ENCODE data around the gene TOM1L2.

Gene TOM1L2

DNA sequence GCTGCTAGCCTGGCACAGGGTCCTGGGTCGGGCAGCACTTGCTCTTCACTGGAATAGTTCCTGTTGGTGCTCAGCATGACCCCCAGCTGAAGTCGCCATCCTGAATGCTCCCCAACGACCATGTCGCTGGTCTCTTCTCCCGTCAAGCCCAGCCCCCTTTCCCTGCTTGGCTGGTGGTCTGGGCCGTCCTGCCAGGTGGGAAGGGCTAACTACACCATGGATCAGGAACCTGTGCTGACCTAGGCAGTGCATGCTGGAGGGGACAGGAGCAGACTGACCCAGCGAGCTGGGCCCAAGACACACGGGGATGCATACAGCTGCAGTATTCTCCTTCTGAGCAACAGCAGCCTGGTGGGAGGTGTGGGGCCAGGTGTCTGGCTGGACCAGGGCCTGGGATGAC lies 126.2 kb downstream of the TOM1L2 start:
- no peak for ATAC-seq (ENCODE audit: insufficient read depth, low read depth)
- Histone ChIP-seq H3K27me3 (ENCODE audit: insufficient read depth, low read length, poor library complexity) (no peaks in the 10 kb centered on the region), H3K4me1 (ENCODE audit: insufficient read depth, low read length) (peaks cover 28% of the 10 kb centered on the region), H3K79me2 (ENCODE audit: insufficient read depth, low read length) (no peaks in the 10 kb centered on the region), H2AFZ (ENCODE audit: low read depth, low read length) (no peak overlapping the region), H3K9me3 (ENCODE audit: insufficient read depth, low read length, severe bottlenecking) (no peaks in the 10 kb centered on the region), H4K20me1 (ENCODE audit: insufficient read depth, low read length) (0 out of 2 replicates have a peak, but pooled peaks cover 4% of the 10 kb centered on the region), H3K4me2 (ENCODE audit: insufficient read depth, low read length) (no peak overlapping the region), H3K36me3 (ENCODE audit: insufficient read depth, low read length) (no peaks in the 10 kb centered on the region), H3K9ac (ENCODE audit: low read depth, low read length) (no peak overlapping the region), H3K4me3 (ENCODE audit: low read depth in 1 of 2, low read length in 2 of 2) (no peak overlapping the region), H3K27ac (ENCODE audit: low read length) (no peak overlapping the region)
- no peak for DNase-seq
- TF ChIP-seq, protein P1, sequence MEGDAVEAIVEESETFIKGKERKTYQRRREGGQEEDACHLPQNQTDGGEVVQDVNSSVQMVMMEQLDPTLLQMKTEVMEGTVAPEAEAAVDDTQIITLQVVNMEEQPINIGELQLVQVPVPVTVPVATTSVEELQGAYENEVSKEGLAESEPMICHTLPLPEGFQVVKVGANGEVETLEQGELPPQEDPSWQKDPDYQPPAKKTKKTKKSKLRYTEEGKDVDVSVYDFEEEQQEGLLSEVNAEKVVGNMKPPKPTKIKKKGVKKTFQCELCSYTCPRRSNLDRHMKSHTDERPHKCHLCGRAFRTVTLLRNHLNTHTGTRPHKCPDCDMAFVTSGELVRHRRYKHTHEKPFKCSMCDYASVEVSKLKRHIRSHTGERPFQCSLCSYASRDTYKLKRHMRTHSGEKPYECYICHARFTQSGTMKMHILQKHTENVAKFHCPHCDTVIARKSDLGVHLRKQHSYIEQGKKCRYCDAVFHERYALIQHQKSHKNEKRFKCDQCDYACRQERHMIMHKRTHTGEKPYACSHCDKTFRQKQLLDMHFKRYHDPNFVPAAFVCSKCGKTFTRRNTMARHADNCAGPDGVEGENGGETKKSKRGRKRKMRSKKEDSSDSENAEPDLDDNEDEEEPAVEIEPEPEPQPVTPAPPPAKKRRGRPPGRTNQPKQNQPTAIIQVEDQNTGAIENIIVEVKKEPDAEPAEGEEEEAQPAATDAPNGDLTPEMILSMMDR (IDR thresholded peaks at IDR 0.05; ENCODE audit: borderline replicate concordance, extremely low read depth, low read length, poor library complexity, severe bottlenecking): no peak
- TF ChIP-seq EZH2 (IDR thresholded peaks at IDR 0.05; ENCODE audit: borderline replicate concordance, low read depth, low read length, severe bottlenecking): no peak

DNA sequence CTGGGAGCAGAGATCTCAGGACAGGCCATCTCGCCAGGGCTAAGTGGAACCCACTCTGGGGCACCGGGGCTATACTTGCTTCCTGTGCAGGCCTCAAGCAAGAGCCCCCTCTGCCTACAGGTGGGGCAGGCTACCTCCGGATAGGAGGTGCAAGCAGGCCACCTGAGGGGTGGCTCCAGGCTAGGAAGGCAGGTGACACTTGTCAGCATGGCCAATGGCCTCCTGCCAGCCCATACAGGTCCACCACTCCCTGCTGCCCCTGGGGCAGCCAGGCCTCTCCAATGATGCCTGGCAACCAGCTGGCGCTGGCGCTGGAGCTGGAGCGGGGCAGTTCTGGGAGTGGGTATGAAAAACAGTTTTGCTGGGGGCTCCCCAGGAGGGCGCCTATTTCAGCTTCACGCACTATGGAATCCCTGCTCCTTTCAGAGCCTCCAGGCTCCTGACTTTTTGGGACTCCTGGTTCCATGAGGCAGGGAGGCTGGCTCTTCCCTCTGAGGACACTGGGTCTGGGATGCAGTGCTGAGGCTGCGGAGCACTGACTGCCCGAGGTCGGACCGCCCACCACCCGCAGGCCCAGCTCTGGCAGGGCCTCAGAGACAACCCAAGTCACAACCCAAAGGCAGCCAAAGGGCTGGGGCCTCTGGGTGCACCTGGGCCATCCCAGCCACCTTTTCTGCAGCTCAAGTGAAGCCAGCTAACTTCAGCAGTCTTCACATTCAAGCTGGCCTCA lies 127.0 kb downstream of the TOM1L2 start:
- Histone ChIP-seq H3K9me3 (ENCODE audit: insufficient read depth, low read length, severe bottlenecking) (no peaks in the 10 kb centered on the region), H3K36me3 (ENCODE audit: insufficient read depth, low read length) (no peaks in the 10 kb centered on the region), H3K4me1 (ENCODE audit: insufficient read depth, low read length) (peaks cover 21% of the 10 kb centered on the region), H3K79me2 (ENCODE audit: insufficient read depth, low read length) (no peaks in the 10 kb centered on the region), H3K27ac (ENCODE audit: low read length) (no peak overlapping the region), H3K4me2 (ENCODE audit: insufficient read depth, low read length) (no peak overlapping the region), H2AFZ (ENCODE audit: low read depth, low read length) (no peak overlapping the region), H3K9ac (ENCODE audit: low read depth, low read length) (no peak overlapping the region), H3K27me3 (ENCODE audit: insufficient read depth, low read length, poor library complexity) (no peaks in the 10 kb centered on the region), H3K4me3 (ENCODE audit: low read depth in 1 of 2, low read length in 2 of 2) (no peak overlapping the region), H4K20me1 (ENCODE audit: insufficient read depth, low read length) (0 out of 2 replicates have a peak, but pooled peaks cover 4% of the 10 kb centered on the region)
- DNase-seq (no peak), ATAC-seq (ENCODE audit: insufficient read depth, low read depth) (no peak)
- TF ChIP-seq EZH2 (IDR thresholded peaks at IDR 0.05; ENCODE audit: borderline replicate concordance, low read depth, low read length, severe bottlenecking): no peak
- TF ChIP-seq, protein P1 (IDR thresholded peaks at IDR 0.05; ENCODE audit: borderline replicate concordance, extremely low read depth, low read length, poor library complexity, severe bottlenecking): no peak

DNA sequence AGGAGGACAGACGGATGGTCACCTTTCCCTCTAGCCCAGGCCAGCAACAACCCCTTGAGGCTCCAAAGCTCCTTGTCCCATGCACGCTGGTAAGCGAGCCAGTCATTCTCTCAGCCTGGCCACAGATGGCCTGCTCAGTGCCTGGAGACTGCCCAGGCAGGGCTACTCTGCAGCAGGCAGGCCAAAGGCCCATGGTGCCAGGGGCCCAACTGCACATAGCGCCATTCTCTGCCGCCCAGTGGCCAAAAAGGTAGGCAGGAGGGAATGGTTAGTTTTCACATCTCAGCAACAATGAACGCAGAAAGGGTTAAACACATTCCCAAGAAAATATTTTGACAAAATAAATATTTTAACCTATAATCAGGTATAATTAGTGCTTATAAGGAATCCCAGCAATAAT lies 127.7 kb downstream of the TOM1L2 start:
- no peak overlapping the region for H3K4me2 ChIP-seq (ENCODE audit: insufficient read depth, low read length)
- no peak overlapping the region for H3K27ac ChIP-seq (ENCODE audit: low read length)
- H4K20me1 ChIP-seq (ENCODE audit: insufficient read depth, low read length): 0 out of 2 replicates have a peak, but pooled peaks cover 4% of the 10 kb centered on the region
- no peak overlapping the region for H3K4me3 ChIP-seq (ENCODE audit: low read depth in 1 of 2, low read length in 2 of 2)
- no peaks in the 10 kb centered on the region for H3K9me3 ChIP-seq (ENCODE audit: insufficient read depth, low read length, severe bottlenecking)
- H3K36me3 ChIP-seq (ENCODE audit: insufficient read depth, low read length): no peaks in the 10 kb centered on the region
- no peaks in the 10 kb centered on the region for H3K79me2 ChIP-seq (ENCODE audit: insufficient read depth, low read length)
- TF ChIP-seq, protein P1 (IDR thresholded peaks at IDR 0.05; ENCODE audit: borderline replicate concordance, extremely low read depth, low read length, poor library complexity, severe bottlenecking): no peak
- no peak for TF ChIP-seq EZH2 (IDR thresholded peaks at IDR 0.05; ENCODE audit: borderline replicate concordance, low read depth, low read length, severe bottlenecking)
- ATAC-seq (ENCODE audit: insufficient read depth, low read depth) (no peak), DNase-seq (no peak)
- H3K4me1 ChIP-seq (ENCODE audit: insufficient read depth, low read length): peaks cover 13% of the 10 kb centered on the region
- H2AFZ ChIP-seq (ENCODE audit: low read depth, low read length): no peak overlapping the region
- H3K9ac ChIP-seq (ENCODE audit: low read depth, low read length): no peak overlapping the region
- H3K27me3 ChIP-seq (ENCODE audit: insufficient read depth, low read length, poor library complexity): no peaks in the 10 kb centered on the region
